Activated CD8-positive, alpha-beta memory T cell treated with anti-CD3 and anti-CD28 coated beads, Interleukin-2, amount 10 ng/mL, durations not matched to agents 7 days and 5 days (primary cell): Measurements from ENCODE around the gene GPR42. TPM values are rescaled to one million over a fixed set of nuclear protein-coding genes. Genes with fewer than 3 reads are reported as not detected.
"Not testable (repeated sequence)": the region's sequence is repeated elsewhere in the genome, so short reads cannot be mapped to it uniquely, and the experiment has no call there.

Source experiments
- ATAC-seq: fragments of 150-1000 bp; cut with Tn5 transposase; one replicate; pipeline ENCODE4 v1.10.0; 2021; ENCODE audit warnings: moderate library complexity
- CTCF ChIA-PET: fragments of 350-600 bp; sonication (Branson Sonifier 250); formaldehyde crosslinking; loops from one replicate; lab custom pipeline; 2021; ENCODE audit warnings: antibody characterized with exemption; lab: Charles Lee
- DNase-seq: peaks from one replicate; pipeline ENCODE4 v3.0.0-alpha.2; 2020
- H3K27ac Mint-ChIP-seq: one replicate; pipeline ENCODE4 v1.8.0; 2021; ENCODE audit warnings: mild to moderate bottlenecking, mixed read lengths
- H3K27me3 Mint-ChIP-seq: one replicate; pipeline ENCODE4 v1.8.0; 2021; ENCODE audit warnings: mixed read lengths
- H3K36me3 Mint-ChIP-seq: one replicate; pipeline ENCODE4 v1.8.0; 2021; ENCODE audit warnings: mild to moderate bottlenecking, mixed read lengths
- H3K4me1 Mint-ChIP-seq: one replicate; pipeline ENCODE4 v1.8.0; 2021; ENCODE audit warnings: mixed read lengths
- H3K4me3 Mint-ChIP-seq: one replicate; pipeline ENCODE4 v1.8.0; 2021; ENCODE audit warnings: mild to moderate bottlenecking, moderate library complexity, mixed read lengths
- H3K9me3 Mint-ChIP-seq: one replicate; pipeline ENCODE4 v1.8.0; 2022; ENCODE audit warnings: low read depth, mixed read lengths
- total RNA-seq, 2 experiments: library from RNA; stranded (reverse); gene quantifications; one replicate each; pipeline ENCODE4 v1.2.3, GENCODE V29; 2021

Gene GPR42
- total RNA-seq, 2 experiments from 2014 or later, result 0.12 TPM; not detected in 1

GRCh38 chr19:35378356-35378755 lies 7.5 kb downstream of the GPR42 start:
- Mint-ChIP-seq H3K4me3 (no peak overlapping the region), H3K9me3 (no peaks in the 10 kb centered on the region), H3K27me3 (peaks cover 21% of the 10 kb centered on the region), H3K27ac (no peak overlapping the region), H3K4me1 (peaks cover 4% of the 10 kb centered on the region), H3K36me3 (no peaks in the 10 kb centered on the region)
- no peak for ATAC-seq
- CTCF ChIA-PET, result no interaction called here
- DNase-seq, result no peak

DNA sequence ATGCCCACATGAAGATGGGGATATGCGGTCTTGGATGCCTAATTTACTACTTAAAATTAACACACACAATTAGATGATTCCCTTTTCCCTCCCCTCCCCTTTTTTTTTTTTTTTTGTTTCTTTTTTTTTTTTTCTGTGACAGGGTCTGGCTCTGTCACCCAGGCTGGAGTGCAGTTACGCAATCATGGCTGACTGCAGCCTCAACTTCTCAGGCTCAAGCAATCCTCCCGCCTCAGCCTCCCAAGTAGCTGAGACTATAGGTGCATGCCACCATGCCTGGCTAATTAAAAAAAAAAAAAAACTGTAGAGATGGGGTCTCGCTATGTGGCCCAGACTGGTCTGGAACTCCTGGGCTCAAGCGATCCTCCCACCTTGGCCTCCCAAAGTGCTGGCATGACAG lies 8.7 kb downstream of the GPR42 start:
- DNase-seq, H3K27ac Mint-ChIP-seq, CTCF ChIA-PET, H3K9me3 Mint-ChIP-seq, H3K36me3 Mint-ChIP-seq, ATAC-seq, H3K4me3 Mint-ChIP-seq, H3K4me1 Mint-ChIP-seq: not testable (repeated sequence)
- H3K27me3 Mint-ChIP-seq, result peaks cover 24% of the 10 kb centered on the region

- Mint-ChIP-seq H3K27me3 (peaks cover 24% of the 10 kb centered on the region), H3K4me3 (no peak overlapping the region), H3K36me3 (peaks cover 2% of the 10 kb centered on the region), H3K4me1 (peaks cover 2% of the 10 kb centered on the region), H3K27ac (no peak overlapping the region), H3K9me3 (peaks cover 2% of the 10 kb centered on the region)
- ATAC-seq, result no peak
- DNase-seq, result no peak
- CTCF ChIA-PET, result no interaction called here
These were observed 9.1 kb downstream of the GPR42 start for GRCh38 chr19:35379992-35380391.

- Mint-ChIP-seq H3K27ac (no peak overlapping the region), H3K4me1 (peaks cover 2% of the 10 kb centered on the region), H3K4me3 (no peak overlapping the region), H3K9me3 (peaks cover 2% of the 10 kb centered on the region), H3K36me3 (peaks cover 2% of the 10 kb centered on the region), H3K27me3 (peaks cover 24% of the 10 kb centered on the region)
- DNase-seq (no peak), ATAC-seq (no peak)
- CTCF ChIA-PET, result no interaction called here
These were observed 9.7 kb downstream of the GPR42 start for GRCh38 chr19:35380450-35381124.

DNA sequence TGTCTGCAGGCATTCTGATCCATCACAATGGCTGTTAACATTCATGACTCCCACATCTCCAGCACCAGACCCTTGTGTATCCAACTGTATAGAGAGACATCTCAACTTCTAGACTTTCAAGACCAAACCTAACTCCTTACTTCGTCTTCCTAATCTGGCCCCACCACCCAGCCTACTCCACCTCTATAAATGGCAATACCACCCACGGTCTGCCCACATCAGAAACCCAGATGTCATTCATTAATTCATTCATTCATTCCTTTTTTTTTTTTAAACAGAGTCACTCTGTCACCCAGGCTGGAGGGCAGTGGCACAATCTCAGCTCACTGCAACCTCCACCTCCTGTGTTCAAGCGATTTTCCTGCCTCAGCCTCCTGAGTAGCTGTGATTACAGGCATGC lies 10.4 kb downstream of the GPR42 start:
- Mint-ChIP-seq H3K4me3 (no peak overlapping the region), H3K4me1 (peaks cover 2% of the 10 kb centered on the region), H3K36me3 (peaks cover 3% of the 10 kb centered on the region), H3K27me3 (peaks cover 21% of the 10 kb centered on the region), H3K27ac (no peak overlapping the region), H3K9me3 (peaks cover 3% of the 10 kb centered on the region)
- DNase-seq (no peak), ATAC-seq (no peak)
- CTCF ChIA-PET, result no interaction called here

DNA sequence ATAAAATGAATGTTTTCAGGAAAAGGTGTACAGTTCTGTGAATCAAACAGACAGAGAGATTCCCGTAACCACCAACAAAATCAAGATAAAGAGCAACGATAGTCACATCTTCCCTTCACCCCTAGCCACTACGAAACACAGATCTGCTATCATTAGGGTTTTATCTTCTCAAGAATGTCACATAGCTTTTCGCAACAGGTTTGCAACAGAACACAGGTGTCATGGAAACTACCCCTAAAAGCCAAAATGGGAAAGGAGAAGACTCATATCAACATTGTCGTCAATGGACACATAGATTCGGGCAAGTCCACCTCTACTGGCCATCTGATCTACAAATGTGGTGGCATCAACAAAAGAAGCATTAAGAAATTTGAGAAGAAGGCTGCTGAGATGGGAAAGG lies 11.1 kb downstream of the GPR42 start:
- CTCF ChIA-PET, result no interaction called here
- Mint-ChIP-seq H3K4me3 (no peak overlapping the region), H3K9me3 (peaks cover 5% of the 10 kb centered on the region), H3K27ac (no peak overlapping the region), H3K4me1 (peaks cover 2% of the 10 kb centered on the region), H3K27me3 (peaks cover 21% of the 10 kb centered on the region), H3K36me3 (peaks cover 5% of the 10 kb centered on the region)
- DNase-seq (no peak), ATAC-seq (no peak)

DNA sequence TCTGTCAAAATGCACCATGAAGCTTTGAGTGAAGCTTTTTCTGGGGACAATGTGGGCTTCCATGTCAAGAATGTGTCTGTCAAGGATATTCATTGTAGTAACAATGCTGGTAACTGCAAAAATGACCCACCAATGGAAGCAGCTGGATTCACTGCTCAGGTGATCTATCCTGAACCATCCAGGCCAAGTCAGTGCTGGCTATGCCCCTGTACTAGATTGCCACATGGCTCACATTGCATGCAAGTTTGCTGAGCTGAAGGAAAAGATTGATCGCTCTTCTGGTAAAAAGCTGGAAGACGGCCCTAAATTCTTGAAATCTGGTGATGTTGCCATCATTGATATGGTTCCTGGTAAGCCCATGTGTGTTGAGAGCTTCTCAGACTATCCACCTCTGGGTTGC lies 12.7 kb downstream of the GPR42 start:
- CTCF ChIA-PET, result no interaction called here

DNA sequence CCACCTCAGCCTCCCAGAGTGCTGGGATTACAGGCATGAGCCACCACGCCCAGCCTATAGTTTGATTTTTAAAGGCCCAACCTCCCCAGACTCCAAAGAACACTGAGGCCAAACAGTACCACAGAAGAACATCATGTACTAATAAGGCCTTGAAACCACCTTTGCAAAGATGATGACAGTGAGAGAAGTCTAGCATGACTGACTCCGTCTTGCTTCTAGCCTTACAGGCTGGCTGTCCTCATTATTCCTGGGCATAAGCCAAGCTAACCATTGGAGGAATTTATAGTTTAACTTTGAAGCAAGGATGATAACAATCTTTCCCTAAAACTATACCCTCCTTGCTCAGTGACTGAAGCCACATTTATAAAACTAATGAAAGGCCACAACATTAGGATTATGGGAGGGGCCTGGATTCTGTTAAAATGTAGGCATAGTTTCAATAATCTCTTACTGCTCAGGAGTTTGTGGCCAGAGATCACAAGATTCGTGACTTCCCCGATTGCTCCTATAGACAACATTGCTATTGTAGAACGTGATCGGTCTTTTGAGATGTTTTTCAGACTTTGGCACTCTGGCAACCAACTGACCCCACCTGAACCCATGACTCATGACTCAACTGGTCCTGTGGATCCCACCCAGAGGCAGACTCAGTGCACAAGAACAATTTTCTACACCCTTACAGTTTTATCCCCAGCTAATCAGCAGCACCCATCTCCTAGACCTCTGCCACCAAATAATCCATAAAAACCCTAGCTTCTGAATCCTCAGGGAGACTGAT lies 17.6 kb downstream of the GPR42 start:
- CTCF ChIA-PET, result interaction anchor here (1.4 kb wide), 1 partner anchor 122 kb away, joined by 3 read pairs; no protein-coding TSS in a partner anchor
- ATAC-seq (no peak), DNase-seq (no peak)
- peaks cover 10% of the 10 kb centered on the region for H3K27me3 Mint-ChIP-seq
- H3K9me3 Mint-ChIP-seq, result peaks cover 5% of the 10 kb centered on the region
- H3K27ac Mint-ChIP-seq, result no peak overlapping the region
- H3K4me1 Mint-ChIP-seq, result no peaks in the 10 kb centered on the region
- H3K36me3 Mint-ChIP-seq, result peaks cover 5% of the 10 kb centered on the region
- H3K4me3 Mint-ChIP-seq, result no peak overlapping the region

More for the DNA sequence above, 12.7 kb downstream of the GPR42 start:
- Mint-ChIP-seq H3K4me1 (no peaks in the 10 kb centered on the region), H3K36me3 (peaks cover 5% of the 10 kb centered on the region), H3K9me3 (peaks cover 5% of the 10 kb centered on the region), H3K4me3 (no peak overlapping the region), H3K27ac (no peak overlapping the region), H3K27me3 (peaks cover 21% of the 10 kb centered on the region)
- no peak for ATAC-seq
- DNase-seq, result no peak

DNA sequence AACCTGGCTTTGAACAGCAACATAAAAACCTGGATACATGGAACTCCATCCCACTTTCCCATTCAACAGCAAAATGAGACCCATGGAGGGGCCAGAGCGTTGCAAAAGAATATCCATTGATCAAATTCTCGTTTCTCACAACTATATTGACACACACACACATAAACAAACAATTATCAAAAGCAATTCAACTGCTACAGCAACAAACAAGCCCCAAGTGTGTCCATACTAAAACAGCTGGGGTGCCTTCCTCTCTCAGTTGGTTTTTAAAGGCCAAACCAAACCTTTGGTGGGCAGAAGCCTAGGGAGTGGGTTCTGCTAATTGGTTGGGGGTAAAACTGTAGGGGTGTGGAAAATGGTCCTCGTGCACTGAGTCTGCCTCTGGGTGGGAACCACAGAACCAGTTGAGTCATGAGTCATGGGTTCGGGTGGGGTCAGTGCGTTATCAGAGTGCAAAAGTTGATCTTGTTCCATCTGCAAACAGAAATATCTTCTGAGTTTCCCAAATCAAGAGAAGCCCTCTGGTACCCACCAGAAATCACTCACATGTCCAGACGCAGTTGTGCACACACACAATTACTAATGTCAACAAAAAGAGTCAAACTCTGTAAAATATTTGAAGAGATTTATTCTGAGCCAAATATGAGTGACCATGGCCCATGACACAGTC lies 18.5 kb downstream of the GPR42 start:
- Mint-ChIP-seq H3K36me3 (peaks cover 5% of the 10 kb centered on the region), H3K4me3 (no peak overlapping the region), H3K4me1 (no peaks in the 10 kb centered on the region), H3K9me3 (peaks cover 5% of the 10 kb centered on the region), H3K27ac (no peak overlapping the region), H3K27me3 (peaks cover 6% of the 10 kb centered on the region)
- DNase-seq (no peak), ATAC-seq (no peak)
- CTCF ChIA-PET, result no interaction called here

- no peak for ATAC-seq
- CTCF ChIA-PET, result no interaction called here
- DNase-seq, result no peak
- no peak overlapping the region for H3K27ac Mint-ChIP-seq
- no peaks in the 10 kb centered on the region for H3K36me3 Mint-ChIP-seq
- no peaks in the 10 kb centered on the region for H3K9me3 Mint-ChIP-seq
- no peaks in the 10 kb centered on the region for H3K4me1 Mint-ChIP-seq
- no peak overlapping the region for H3K4me3 Mint-ChIP-seq
- peaks cover 6% of the 10 kb centered on the region for H3K27me3 Mint-ChIP-seq
These were observed 22.2 kb downstream of the GPR42 start for GRCh38 chr19:35392742-35393715.

DNA sequence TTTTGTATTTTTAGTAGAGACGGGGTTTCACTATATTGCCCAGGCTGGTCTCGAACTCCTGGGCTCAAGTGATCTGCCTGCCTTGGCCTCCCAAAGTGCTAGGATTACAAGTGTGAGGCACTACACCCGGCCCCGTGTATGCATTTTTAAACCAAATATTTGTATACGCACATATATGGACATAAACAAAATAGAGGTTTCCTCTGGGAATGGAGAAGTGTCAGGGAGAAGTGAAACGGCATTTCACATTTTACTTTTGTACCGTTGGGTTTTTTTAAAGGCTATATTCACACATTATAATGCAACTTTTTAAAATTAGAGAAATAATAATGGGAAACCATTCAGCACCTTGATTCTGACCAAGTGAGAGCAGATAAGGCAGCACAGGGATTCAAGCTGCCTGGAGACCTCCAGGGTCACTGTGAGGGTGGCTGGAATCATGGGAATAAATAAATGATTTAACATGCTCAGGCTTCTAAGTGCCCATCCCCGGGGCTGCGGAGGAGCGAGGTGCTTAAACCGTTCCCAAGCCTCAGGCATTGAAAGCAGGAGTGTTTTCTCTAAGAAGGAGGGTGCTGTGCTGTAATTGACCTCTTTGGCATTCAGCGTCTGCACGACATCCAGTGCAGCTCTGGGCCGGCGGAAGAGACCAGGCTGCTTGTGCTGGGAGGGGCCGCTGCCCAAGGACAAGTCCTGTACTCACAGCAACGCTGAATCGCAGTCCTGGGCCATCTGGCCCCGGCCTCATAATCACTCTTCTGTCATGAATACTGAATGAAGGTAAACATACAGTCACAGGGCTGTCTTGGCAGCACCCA lies 24.7 kb downstream of the GPR42 start:
- no peaks in the 10 kb centered on the region for H3K9me3 Mint-ChIP-seq
- CTCF ChIA-PET, result no interaction called here
- H3K27ac Mint-ChIP-seq, result no peak overlapping the region

DNA sequence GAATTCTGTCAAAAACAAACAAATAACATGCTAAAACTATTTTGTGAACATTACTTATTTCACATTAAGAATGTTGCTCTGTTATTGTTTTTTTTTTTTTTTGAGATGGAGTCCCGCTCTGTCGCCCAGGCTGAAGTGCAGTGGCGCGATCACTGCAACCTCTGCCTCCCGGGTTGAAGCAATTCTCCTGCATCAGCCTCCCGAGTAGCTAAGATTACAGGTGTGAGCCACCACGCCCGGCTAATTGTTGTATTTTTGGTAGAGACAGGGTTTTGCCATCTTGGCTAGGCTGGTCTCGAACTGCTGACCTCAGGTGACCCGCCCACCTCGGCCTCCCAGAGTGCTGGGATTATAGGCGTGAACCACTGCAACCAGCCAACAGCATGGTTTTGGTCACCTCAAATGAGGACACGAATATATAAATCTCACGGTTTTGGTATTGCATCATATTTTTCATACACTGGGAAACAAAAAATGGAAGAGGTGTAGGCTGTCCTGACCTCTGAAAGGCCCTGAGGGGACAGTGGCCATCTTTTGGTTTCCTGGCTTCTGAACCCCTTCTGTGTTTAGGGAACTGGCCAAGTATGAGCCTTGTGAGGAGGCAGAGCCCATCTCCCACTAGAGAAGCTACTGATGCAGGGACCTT lies 25.5 kb downstream of the GPR42 start:
- DNase-seq (no peak), ATAC-seq (no peak)
- no peaks in the 10 kb centered on the region for H3K4me1 Mint-ChIP-seq
- H3K36me3 Mint-ChIP-seq, result no peaks in the 10 kb centered on the region
- no peak overlapping the region for H3K27ac Mint-ChIP-seq
- H3K27me3 Mint-ChIP-seq, result peaks cover 13% of the 10 kb centered on the region
- H3K4me3 Mint-ChIP-seq, result no peak overlapping the region
- no peaks in the 10 kb centered on the region for H3K9me3 Mint-ChIP-seq
- CTCF ChIA-PET, result no interaction called here

More for the DNA sequence above, 24.7 kb downstream of the GPR42 start:
- ATAC-seq (no peak), DNase-seq (no peak)
- no peak overlapping the region for H3K4me3 Mint-ChIP-seq
- peaks cover 14% of the 10 kb centered on the region for H3K27me3 Mint-ChIP-seq
- H3K36me3 Mint-ChIP-seq, result no peaks in the 10 kb centered on the region
- H3K4me1 Mint-ChIP-seq, result no peaks in the 10 kb centered on the region
